K562 (cell line): ENCODE measurements around the gene GNAS-AS1. TPM values are rescaled to one million over a fixed set of nuclear protein-coding genes. Genes with fewer than 3 reads are reported as not detected.

Source experiments
- CREBBP ChIP-seq: IDR thresholded peaks from one replicate; pipeline ENCODE4 v1.6.1; 2012; ENCODE audit warnings: low read depth, mild to moderate bottlenecking, control low read depth, inconsistent platforms, low read length
- E4F1 ChIP-seq: fragments of 250-450 bp; sonication (Bioruptor Pico); IDR thresholded peaks from 2 replicates; pipeline ENCODE4 v1.5.0; 2021; ENCODE audit warnings: mild to moderate bottlenecking, borderline replicate concordance
- MBD2 ChIP-seq: sonication (generic); IDR thresholded peaks from 2 replicates; pipeline ENCODE4 v1.6.1; 2016; ENCODE audit warnings: low read depth, borderline replicate concordance
- PBX2 ChIP-seq, 2 experiments: IDR thresholded peaks in 1 of 2; conservative IDR thresholded peaks in 1 of 2; 2 replicates each; pipeline ENCODE4 v1.6.1; 2016; ENCODE audit warnings: low read depth in 2 of 2, mild to moderate bottlenecking in 1 of 2, missing compliant biosample characterization in 1 of 2, missing genetic modification characterization in 1 of 2, moderate library complexity in 1 of 2
- SMC3 ChIP-seq: conservative IDR thresholded peaks from 2 replicates; pipeline ENCODE4 v1.6.1; 2011; ENCODE audit warnings: low read depth, low read length, improper control_type of control experiment; ENCODE audit not compliant: insufficient read depth
- polyA plus RNA-seq, 8 experiments: library from polyadenylated mRNA; depleted of rRNA in 4 of 8; stranded (reverse) in 5 of 8; unstranded in 3 of 8; fragments of >200 nt; fragmentation: Nextera tagmentation in 2 of 8; fragmentation: Illumina TruSeq in 1 of 8; extraction: Ambion mirVana in 2 of 8; extraction: Trizol in 1 of 8; gene quantifications; 2 replicates each; pipeline versions ENCODE4 v1.2.1 to v1.2.3, GENCODE V29; 2011 to 2014; ENCODE audit warnings: inconsistent platforms in 1 of 8, missing spikeins in 1 of 8
- total RNA-seq, 7 experiments: library from RNA; depleted of rRNA in 6 of 7; stranded (reverse); fragments of >200 nt in 6 of 7; fragmentation: Illumina TruSeq in 2 of 7; extraction: Trizol in 2 of 7; gene quantifications; 2 replicates each; pipeline versions ENCODE4 v1.2.1 to v1.2.3, GENCODE V29; 2011 to 2021; ENCODE audit warnings: low replicate concordance in 1 of 7
- TF ChIP-seq, protein P1 (sequence below): fragments of 450-650 bp; formaldehyde crosslinking; IDR thresholded peaks from 2 replicates; pipeline ENCODE4 v1.4.0; 2020; ENCODE audit warnings: mild to moderate bottlenecking, mixed read lengths
- TF ChIP-seq, protein P2 (sequence below): fragments of 450-650 bp; IDR thresholded peaks from 2 replicates; pipeline ENCODE4 v1.6.1; 2016
- TF ChIP-seq, protein P3 (sequence below), 2 experiments: fragments of 450-650 bp; formaldehyde crosslinking in 1 of 2; IDR thresholded peaks; 2 replicates each; pipeline versions ENCODE4 v1.4.0 to v1.6.1; 2014 to 2020; ENCODE audit warnings: mild to moderate bottlenecking in 2 of 2, borderline replicate concordance in 1 of 2, low read depth in 1 of 2

Gene GNAS-AS1
- total and polyA plus RNA-seq, 9 of the 15 experiments (the other 6 are each of a cell fraction or from before 2014, with no cell fraction given) = 0.04 to 2.5 (median 0.25) TPM

- TF ChIP-seq, protein P1, sequence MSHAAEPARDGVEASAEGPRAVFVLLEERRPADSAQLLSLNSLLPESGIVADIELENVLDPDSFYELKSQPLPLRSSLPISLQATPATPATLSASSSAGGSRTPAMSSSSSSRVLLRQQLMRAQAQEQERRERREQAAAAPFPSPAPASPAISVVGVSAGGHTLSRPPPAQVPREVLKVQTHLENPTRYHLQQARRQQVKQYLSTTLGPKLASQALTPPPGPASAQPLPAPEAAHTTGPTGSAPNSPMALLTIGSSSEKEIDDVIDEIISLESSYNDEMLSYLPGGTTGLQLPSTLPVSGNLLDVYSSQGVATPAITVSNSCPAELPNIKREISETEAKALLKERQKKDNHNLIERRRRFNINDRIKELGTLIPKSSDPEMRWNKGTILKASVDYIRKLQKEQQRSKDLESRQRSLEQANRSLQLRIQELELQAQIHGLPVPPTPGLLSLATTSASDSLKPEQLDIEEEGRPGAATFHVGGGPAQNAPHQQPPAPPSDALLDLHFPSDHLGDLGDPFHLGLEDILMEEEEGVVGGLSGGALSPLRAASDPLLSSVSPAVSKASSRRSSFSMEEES = no peak
- TF ChIP-seq, protein P2, sequence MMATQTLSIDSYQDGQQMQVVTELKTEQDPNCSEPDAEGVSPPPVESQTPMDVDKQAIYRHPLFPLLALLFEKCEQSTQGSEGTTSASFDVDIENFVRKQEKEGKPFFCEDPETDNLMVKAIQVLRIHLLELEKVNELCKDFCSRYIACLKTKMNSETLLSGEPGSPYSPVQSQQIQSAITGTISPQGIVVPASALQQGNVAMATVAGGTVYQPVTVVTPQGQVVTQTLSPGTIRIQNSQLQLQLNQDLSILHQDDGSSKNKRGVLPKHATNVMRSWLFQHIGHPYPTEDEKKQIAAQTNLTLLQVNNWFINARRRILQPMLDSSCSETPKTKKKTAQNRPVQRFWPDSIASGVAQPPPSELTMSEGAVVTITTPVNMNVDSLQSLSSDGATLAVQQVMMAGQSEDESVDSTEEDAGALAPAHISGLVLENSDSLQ = peak; percentile 94
- TF ChIP-seq CREBBP (no peak), SMC3 (0 out of 2 replicates have a peak, but pooled peaks have one; percentile 5), PBX2 (CRISPR knock-in tag; IDR thresholded peaks at IDR 0.05; ENCODE audit: low read depth) (peak; percentile 27; the same call in 1 of the 2 replicates), PBX2 (tag; conservative IDR thresholded peaks at IDR 0.05; ENCODE audit: low read depth) (peak; percentile 76), E4F1 (CRISPR knock-in tag) (no peak), MBD2 (no peak)
- TF ChIP-seq, protein P3, sequence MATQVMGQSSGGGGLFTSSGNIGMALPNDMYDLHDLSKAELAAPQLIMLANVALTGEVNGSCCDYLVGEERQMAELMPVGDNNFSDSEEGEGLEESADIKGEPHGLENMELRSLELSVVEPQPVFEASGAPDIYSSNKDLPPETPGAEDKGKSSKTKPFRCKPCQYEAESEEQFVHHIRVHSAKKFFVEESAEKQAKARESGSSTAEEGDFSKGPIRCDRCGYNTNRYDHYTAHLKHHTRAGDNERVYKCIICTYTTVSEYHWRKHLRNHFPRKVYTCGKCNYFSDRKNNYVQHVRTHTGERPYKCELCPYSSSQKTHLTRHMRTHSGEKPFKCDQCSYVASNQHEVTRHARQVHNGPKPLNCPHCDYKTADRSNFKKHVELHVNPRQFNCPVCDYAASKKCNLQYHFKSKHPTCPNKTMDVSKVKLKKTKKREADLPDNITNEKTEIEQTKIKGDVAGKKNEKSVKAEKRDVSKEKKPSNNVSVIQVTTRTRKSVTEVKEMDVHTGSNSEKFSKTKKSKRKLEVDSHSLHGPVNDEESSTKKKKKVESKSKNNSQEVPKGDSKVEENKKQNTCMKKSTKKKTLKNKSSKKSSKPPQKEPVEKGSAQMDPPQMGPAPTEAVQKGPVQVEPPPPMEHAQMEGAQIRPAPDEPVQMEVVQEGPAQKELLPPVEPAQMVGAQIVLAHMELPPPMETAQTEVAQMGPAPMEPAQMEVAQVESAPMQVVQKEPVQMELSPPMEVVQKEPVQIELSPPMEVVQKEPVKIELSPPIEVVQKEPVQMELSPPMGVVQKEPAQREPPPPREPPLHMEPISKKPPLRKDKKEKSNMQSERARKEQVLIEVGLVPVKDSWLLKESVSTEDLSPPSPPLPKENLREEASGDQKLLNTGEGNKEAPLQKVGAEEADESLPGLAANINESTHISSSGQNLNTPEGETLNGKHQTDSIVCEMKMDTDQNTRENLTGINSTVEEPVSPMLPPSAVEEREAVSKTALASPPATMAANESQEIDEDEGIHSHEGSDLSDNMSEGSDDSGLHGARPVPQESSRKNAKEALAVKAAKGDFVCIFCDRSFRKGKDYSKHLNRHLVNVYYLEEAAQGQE (IDR thresholded peaks at IDR 0.05; ENCODE audit: borderline replicate concordance) = peak; percentile 26
- TF ChIP-seq, protein P3 (CRISPR knock-in tag; IDR thresholded peaks at IDR 0.05; ENCODE audit: low read depth) = no peak
Measured at GRCh38 chr20:58822149-58822548, 28.6 kb downstream of the GNAS-AS1 start (continued).
